IMR-90 (cell line): ENCODE data around the gene TEX22. TPM values are rescaled to one million over a fixed set of nuclear protein-coding genes. Genes with fewer than 3 reads are reported as not detected.

Experiments
- ATAC-seq: fragments of 200-7000 bp; cut with Tn5 transposase; 2 replicates; pipeline ENCODE4 v1.9.1; 2020; ENCODE audit warnings: low read depth, mild to moderate bottlenecking, moderate library complexity
- BruUV-seq: library from RNA; stranded (reverse); fragments of 400-500 nt; replicated peaks from 2 replicates; lab custom pipeline; 2021; lab: Mats Ljungman, UMichigan
- CTCF ChIA-PET: fragments of 300-600 bp; formaldehyde crosslinking; extraction: SDS; loops from one replicate; lab custom pipeline; 2021; ENCODE audit warnings: antibody characterized with exemption; lab: Yijun Ruan, JAX
- POLR2A ChIA-PET: fragments of 300-600 bp; sonication (Branson Sonifier 250); formaldehyde crosslinking; loops from one replicate; lab custom pipeline; 2022; ENCODE audit warnings: antibody characterized with exemption; ENCODE audit not compliant: unreplicated experiment; lab: Charles Lee
- DNase-seq: peaks from one replicate; pipeline ENCODE4 v3.0.0; 2013
- H2AFZ ChIP-seq: replicated peaks from 2 replicates; pipeline ENCODE3; 2013; ENCODE audit warnings: low read length, mild to moderate bottlenecking; ENCODE audit not compliant: poor library complexity
- H2AK5ac ChIP-seq: 2 replicates; pipeline ENCODE4 v1.6.1; 2013; ENCODE audit warnings: low read depth, low read length, inconsistent platforms
- H2AK9ac ChIP-seq: replicated peaks from 2 replicates; pipeline ENCODE3; 2013; ENCODE audit warnings: mild to moderate bottlenecking, low read depth, low read length, moderate library complexity; ENCODE audit not compliant: poor library complexity
- H2BK120ac ChIP-seq: 2 replicates; pipeline ENCODE4 v1.6.1; 2013; ENCODE audit warnings: low read depth, low read length, inconsistent platforms
- H2BK15ac ChIP-seq: 3 replicates; pipeline ENCODE4 v1.6.1; 2013; ENCODE audit warnings: low read depth, low read length, inconsistent platforms
- H2BK20ac ChIP-seq: 2 replicates; pipeline ENCODE4 v1.6.1; 2013; ENCODE audit warnings: low read depth, mild to moderate bottlenecking, inconsistent platforms, low read length, moderate library complexity
- H2BK5ac ChIP-seq: 2 replicates; pipeline ENCODE4 v1.6.1; 2013; ENCODE audit warnings: mild to moderate bottlenecking, low read depth, low read length, inconsistent platforms; ENCODE audit not compliant: poor library complexity, severe bottlenecking
- H3K14ac ChIP-seq: replicated peaks from 2 replicates; pipeline ENCODE4 v1.6.1; 2013; ENCODE audit warnings: low read depth, low read length, inconsistent platforms
- H3K18ac ChIP-seq: 2 replicates; pipeline ENCODE4 v1.6.1; 2013; ENCODE audit warnings: low read depth, low read length, control low read depth
- H3K23ac ChIP-seq: 2 replicates; pipeline ENCODE4 v1.6.1; 2013; ENCODE audit warnings: low read depth, low read length, inconsistent platforms
- H3K27ac ChIP-seq: 2 replicates; pipeline ENCODE4 v1.5.1; 2013; ENCODE audit warnings: mild to moderate bottlenecking, control low read depth, low read length; ENCODE audit not compliant: insufficient read depth
- H3K27me3 ChIP-seq: 2 replicates; pipeline ENCODE4 v1.6.1; 2013; ENCODE audit warnings: low read length; ENCODE audit not compliant: control insufficient read depth, insufficient read depth
- H3K36me3 ChIP-seq: 2 replicates; pipeline ENCODE4 v1.6.1; 2013; ENCODE audit warnings: low read length, mixed read lengths; ENCODE audit not compliant: control insufficient read depth, insufficient read depth
- H3K4ac ChIP-seq: 2 replicates; pipeline ENCODE4 v1.6.1; 2013; ENCODE audit warnings: low read depth, low read length, inconsistent platforms
- H3K4me1 ChIP-seq: 2 replicates; pipeline ENCODE4 v1.6.1; 2013; ENCODE audit warnings: low read length, mixed read lengths; ENCODE audit not compliant: control insufficient read depth, insufficient read depth
- H3K4me2 ChIP-seq: 2 replicates; pipeline ENCODE4 v1.6.1; 2013; ENCODE audit warnings: low read depth, mild to moderate bottlenecking, control low read depth, low read length, moderate library complexity
- H3K4me3 ChIP-seq: 2 replicates; pipeline ENCODE4 v1.5.1; 2013; ENCODE audit warnings: low read depth, mild to moderate bottlenecking, control low read depth, low read length, moderate library complexity; ENCODE audit not compliant: insufficient read depth
- H3K56ac ChIP-seq: 2 replicates; pipeline ENCODE4 v1.6.1; 2013; ENCODE audit warnings: low read length, inconsistent platforms; ENCODE audit not compliant: insufficient read depth; ENCODE audit errors: extremely low read depth
- H3K79me1 ChIP-seq, 2 experiments: 2 replicates each; pipeline ENCODE4 v1.6.1; 2013; ENCODE audit warnings: low read length in 2 of 2, inconsistent platforms in 1 of 2, low read depth in 1 of 2
- H3K9ac ChIP-seq: 2 replicates; pipeline ENCODE4 v1.6.1; 2013; ENCODE audit warnings: low read depth, low read length, control low read depth
- H3K9me1 ChIP-seq: 2 replicates; pipeline ENCODE4 v1.6.1; 2013; ENCODE audit warnings: low read length, inconsistent platforms; ENCODE audit not compliant: insufficient read depth
- H3K9me3 ChIP-seq: 2 replicates; pipeline ENCODE4 v1.6.1; 2013; ENCODE audit warnings: low read length; ENCODE audit not compliant: control insufficient read depth, insufficient read depth
- H4K20me1 ChIP-seq: 2 replicates; pipeline ENCODE4 v1.6.1; 2013; ENCODE audit warnings: low read length, inconsistent platforms; ENCODE audit not compliant: insufficient read depth
- H4K5ac ChIP-seq: 2 replicates; pipeline ENCODE4 v1.6.1; 2013; ENCODE audit warnings: mild to moderate bottlenecking, low read depth, low read length, control low read depth
- H4K8ac ChIP-seq, 2 experiments: 2 replicates each; pipeline ENCODE4 v1.6.1; 2013; ENCODE audit warnings: low read depth in 2 of 2, low read length in 2 of 2, control low read depth in 1 of 2, inconsistent platforms in 1 of 2
- H4K91ac ChIP-seq: 2 replicates; pipeline ENCODE4 v1.6.1; 2013; ENCODE audit warnings: low read depth, low read length, inconsistent platforms; ENCODE audit not compliant: insufficient read depth
- CEBPB ChIP-seq: IDR thresholded peaks from 2 replicates; pipeline ENCODE4 v1.6.1; 2012; ENCODE audit warnings: low read depth, low read length, improper control_type of control experiment
- MAZ ChIP-seq: IDR thresholded peaks from 2 replicates; pipeline ENCODE4 v1.6.1; 2012; ENCODE audit warnings: low read depth, mild to moderate bottlenecking, low read length, improper control_type of control experiment, moderate library complexity, borderline replicate concordance
- RCOR1 ChIP-seq: IDR thresholded peaks from 2 replicates; pipeline ENCODE4 v1.6.1; 2012; ENCODE audit warnings: mild to moderate bottlenecking, low read length, improper control_type of control experiment; ENCODE audit not compliant: insufficient replicate concordance
- WGBS, 2 experiments: methylation state at CpG; one replicate each; pipeline versions ENCODE4 v1.1.5 to v1.1.7; 2013; ENCODE audit warnings: missing lambda C conversion rate in 2 of 2; ENCODE audit not compliant: insufficient read length in 1 of 2; ENCODE audit errors: extremely low coverage in 2 of 2; 5-methylcytosine and 5-hydroxymethylcytosine counted together
- dilution Hi-C: fragments of 300-500 bp; cut with HindIII; formaldehyde crosslinking; loops from one replicate; pipeline ENCODE4 v1.14.3; 2018; ENCODE audit warnings: low sequenced_read_pairs; ENCODE audit not compliant: unreplicated experiment
- in situ Hi-C: fragments of 300-500 bp; cut with MboI; formaldehyde crosslinking; loops from 3 replicates; pipeline ENCODE4 v1.14.3; 2019; ENCODE audit warnings: low sequenced_read_pairs, inconsistent platforms, mixed read lengths
- intact Hi-C: fragments of 100-400 bp; cut with micrococcal nuclease; formaldehyde crosslinking; loops from 2 replicates; pipeline ENCODE4 v1.10.0; 2022
- polyA plus RNA-seq, 3 experiments: library from polyadenylated mRNA; depleted of rRNA; stranded (reverse); fragments of >200 nt; gene quantifications; 2 replicates each; pipeline ENCODE4 v1.2.3, GENCODE V29; 2012; ENCODE audit warnings: low replicate concordance in 1 of 3
- total RNA-seq: library from RNA; depleted of rRNA; stranded (reverse); fragments of >200 nt; gene quantifications from 2 replicates; pipeline ENCODE4 v1.2.3, GENCODE V29; 2012
- TF ChIP-seq, protein P1 (sequence below): fragments of 150-350 bp; IDR thresholded peaks from 2 replicates; pipeline ENCODE4 v1.6.1; 2017; ENCODE audit warnings: mild to moderate bottlenecking, antibody characterized with exemption, low read length, low read depth
- TF ChIP-seq, protein P2 (sequence below): fragments of 150-350 bp; IDR thresholded peaks from 2 replicates; pipeline ENCODE4 v1.6.1; 2016; ENCODE audit warnings: low read depth, mild to moderate bottlenecking, low read length, moderate library complexity, borderline replicate concordance

TEX22 gene
- total and polyA plus RNA-seq, 2 of the 4 experiments (the other 2 are of a cell fraction) = 0.10 to 0.18 TPM

GRCh38 chr14:105368032-105368417 lies 30.3 kb upstream of the TEX22 start:
- H3K36me3 ChIP-seq = peaks cover 18% of the 10 kb centered on the region; the same call in 1 of the 2 replicates
- H3K4ac ChIP-seq = no peak overlapping the region
- no TSS peak for BruUV-seq
- H2AK5ac ChIP-seq = no peak overlapping the region
- no peak overlapping the region for H4K91ac ChIP-seq
- no peak overlapping the region for H3K18ac ChIP-seq
- intact Hi-C loops (no loop called here), in situ Hi-C loops (no loop called here), dilution Hi-C loops (no loop called here)
- H3K4me3 ChIP-seq = no peak overlapping the region
- no peaks in the 10 kb centered on the region for H3K9me3 ChIP-seq
- no peak overlapping the region for H3K9ac ChIP-seq
- ATAC-seq = no peak
- DNase-seq = no peak
- no peak overlapping the region for H3K23ac ChIP-seq
- H3K27me3 ChIP-seq = no peaks in the 10 kb centered on the region
- H4K20me1 ChIP-seq = peaks cover 7% of the 10 kb centered on the region
- no peak for TF ChIP-seq RCOR1
- TF ChIP-seq, protein P1, sequence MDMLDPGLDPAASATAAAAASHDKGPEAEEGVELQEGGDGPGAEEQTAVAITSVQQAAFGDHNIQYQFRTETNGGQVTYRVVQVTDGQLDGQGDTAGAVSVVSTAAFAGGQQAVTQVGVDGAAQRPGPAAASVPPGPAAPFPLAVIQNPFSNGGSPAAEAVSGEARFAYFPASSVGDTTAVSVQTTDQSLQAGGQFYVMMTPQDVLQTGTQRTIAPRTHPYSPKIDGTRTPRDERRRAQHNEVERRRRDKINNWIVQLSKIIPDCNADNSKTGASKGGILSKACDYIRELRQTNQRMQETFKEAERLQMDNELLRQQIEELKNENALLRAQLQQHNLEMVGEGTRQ = no peak
- TF ChIP-seq, protein P2, sequence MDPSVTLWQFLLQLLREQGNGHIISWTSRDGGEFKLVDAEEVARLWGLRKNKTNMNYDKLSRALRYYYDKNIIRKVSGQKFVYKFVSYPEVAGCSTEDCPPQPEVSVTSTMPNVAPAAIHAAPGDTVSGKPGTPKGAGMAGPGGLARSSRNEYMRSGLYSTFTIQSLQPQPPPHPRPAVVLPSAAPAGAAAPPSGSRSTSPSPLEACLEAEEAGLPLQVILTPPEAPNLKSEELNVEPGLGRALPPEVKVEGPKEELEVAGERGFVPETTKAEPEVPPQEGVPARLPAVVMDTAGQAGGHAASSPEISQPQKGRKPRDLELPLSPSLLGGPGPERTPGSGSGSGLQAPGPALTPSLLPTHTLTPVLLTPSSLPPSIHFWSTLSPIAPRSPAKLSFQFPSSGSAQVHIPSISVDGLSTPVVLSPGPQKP = no peak
- no peak for TF ChIP-seq MAZ
- no peak for TF ChIP-seq CEBPB
- H3K14ac ChIP-seq = no peak overlapping the region
- ChIA-PET POLR2A (no interaction called here), CTCF (no interaction called here)
- H4K8ac ChIP-seq = no peak overlapping the region
- no peak overlapping the region for H3K4me2 ChIP-seq
- no peak overlapping the region for H2AFZ ChIP-seq
- no peak overlapping the region for H2BK120ac ChIP-seq
- no peak overlapping the region for H3K56ac ChIP-seq
- no peak overlapping the region for H4K5ac ChIP-seq
- no peaks in the 10 kb centered on the region; a peak in 1 of 4 replicates for H3K79me1 ChIP-seq
- peak overlapping the region; percentile 70 for H2AK9ac ChIP-seq
- H2BK15ac ChIP-seq = no peak overlapping the region
- H3K27ac ChIP-seq = no peak overlapping the region
- H2BK20ac ChIP-seq = no peak overlapping the region
- H3K4me1 ChIP-seq = peaks cover 2% of the 10 kb centered on the region; the same call in 1 of the 2 replicates
- 97% methylated on average over 11 of the region's 20 CpGs; no CpG with 5 or more reads in 1 of the 2 experiments for WGBS, 2 experiments
- H3K9me1 ChIP-seq = peaks cover 3% of the 10 kb centered on the region
- H2BK5ac ChIP-seq = no peak overlapping the region
